GM18907 (cell line): ENCODE measurements around the gene CD274.
"Not testable (repeated sequence)": the region's sequence is repeated elsewhere in the genome, so short reads cannot be mapped to it uniquely, and the experiment has no call there.

Source experiments
- ATAC-seq: cut with Tn5 transposase; IDR thresholded peaks from one replicate; pipeline ENCODE4 v1.9.1; 2021; ENCODE audit warnings: mild to moderate bottlenecking, moderate library complexity; ENCODE audit not compliant: unreplicated experiment

The CD274 gene

DNA sequence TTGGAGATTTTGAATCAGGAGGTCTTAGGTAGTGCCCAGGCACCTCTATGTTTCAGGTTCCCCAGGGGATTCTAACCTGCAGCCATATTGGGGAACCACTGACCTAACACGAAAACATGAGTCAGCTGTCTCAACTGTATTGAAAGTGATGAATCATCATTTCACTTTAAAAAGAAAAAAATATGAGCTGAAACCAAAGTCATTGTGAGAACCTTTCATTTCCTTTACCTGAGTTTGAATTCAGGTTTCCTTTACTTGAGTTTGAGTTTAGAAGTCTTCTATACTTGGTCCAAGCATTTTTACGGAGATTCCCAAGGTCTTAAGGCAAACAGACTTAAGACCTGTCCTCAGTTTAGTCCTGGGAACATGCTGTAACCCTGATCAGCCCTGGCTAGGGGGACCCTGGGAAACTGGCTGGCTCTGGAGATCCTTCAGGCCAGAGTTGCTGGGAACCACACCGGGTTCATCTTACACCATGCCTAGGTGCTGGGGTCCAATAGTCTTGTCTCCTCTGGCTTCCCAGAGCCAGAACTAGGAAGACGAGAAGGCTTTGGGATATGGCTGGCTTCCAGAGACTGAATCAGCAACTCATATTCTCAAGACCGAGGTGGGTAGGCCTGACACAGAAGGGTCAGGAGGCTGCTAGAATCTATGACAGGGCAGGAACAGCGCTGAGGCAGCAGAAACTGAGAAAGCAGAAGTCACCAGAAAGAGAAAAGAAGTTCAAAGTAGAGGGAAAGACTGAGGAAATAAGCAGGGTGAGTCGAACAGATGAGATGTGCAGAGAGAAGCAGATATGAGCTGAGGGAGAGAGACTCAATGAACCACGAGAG is 43.6 kb downstream of the CD274 start:
- peak; percentile 89 for ATAC-seq

DNA sequence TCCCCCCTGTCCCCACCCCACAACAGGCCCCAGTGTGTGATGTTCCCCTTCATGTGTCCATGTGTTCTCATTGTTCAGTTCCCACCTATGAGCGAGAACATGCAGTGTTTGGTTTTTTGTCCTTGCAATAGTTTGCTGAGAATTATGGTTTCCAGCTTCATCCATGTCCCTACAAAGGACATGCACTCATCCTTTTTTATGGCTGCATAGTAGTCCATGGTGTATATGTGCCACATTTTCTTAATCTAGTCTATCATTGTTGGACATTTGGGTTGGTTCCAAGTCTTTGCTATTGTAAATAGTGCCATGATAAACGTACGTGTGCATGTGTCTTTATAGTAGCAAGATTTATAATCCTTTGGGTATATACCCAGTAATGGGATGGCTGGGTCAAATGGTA is 44.4 kb downstream of the CD274 start:
- not testable (repeated sequence) for ATAC-seq

DNA sequence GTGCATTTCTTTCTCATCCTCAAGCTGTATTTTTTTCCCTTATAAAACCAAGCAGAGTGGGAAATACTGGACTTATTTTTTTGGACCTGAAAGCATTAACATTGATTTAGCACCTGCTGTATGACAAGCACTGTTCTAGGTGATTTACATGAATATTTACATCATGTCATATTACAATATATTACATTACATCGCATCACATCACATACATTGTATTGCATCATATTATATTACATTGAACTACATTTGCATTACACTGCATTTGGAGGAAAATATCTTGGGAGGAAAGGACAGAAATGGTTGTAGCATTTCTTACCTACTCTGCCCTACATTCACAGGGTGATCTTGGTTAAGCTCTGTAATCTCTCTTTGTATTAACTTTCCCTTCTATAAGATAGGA is 48.8 kb downstream of the CD274 start:
- no peak for ATAC-seq

DNA sequence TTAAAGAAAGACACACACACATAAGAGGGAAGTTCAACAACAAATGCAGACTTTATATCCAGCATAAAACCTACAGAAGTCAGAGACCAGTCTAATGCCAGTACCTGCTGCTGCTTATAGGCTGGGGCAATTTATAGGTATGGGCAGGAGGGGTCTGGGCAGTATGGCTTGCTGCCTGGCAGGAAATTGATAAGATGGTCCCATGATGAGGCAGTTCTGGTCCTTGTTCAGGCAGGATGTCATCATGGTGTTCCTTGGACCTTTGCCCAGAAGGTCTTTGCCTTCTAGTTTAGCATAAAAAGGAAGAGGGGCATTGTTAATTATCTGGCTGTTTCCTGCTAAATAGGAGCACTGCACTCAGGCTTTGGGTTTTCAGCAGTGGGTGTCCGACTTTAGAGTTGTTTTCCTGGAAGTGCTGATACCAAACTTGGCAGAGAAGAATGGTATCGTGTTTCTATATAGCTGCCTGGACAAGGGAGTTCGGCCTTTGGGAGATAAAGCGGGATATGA is 49.6 kb downstream of the CD274 start:
- ATAC-seq: no peak

DNA sequence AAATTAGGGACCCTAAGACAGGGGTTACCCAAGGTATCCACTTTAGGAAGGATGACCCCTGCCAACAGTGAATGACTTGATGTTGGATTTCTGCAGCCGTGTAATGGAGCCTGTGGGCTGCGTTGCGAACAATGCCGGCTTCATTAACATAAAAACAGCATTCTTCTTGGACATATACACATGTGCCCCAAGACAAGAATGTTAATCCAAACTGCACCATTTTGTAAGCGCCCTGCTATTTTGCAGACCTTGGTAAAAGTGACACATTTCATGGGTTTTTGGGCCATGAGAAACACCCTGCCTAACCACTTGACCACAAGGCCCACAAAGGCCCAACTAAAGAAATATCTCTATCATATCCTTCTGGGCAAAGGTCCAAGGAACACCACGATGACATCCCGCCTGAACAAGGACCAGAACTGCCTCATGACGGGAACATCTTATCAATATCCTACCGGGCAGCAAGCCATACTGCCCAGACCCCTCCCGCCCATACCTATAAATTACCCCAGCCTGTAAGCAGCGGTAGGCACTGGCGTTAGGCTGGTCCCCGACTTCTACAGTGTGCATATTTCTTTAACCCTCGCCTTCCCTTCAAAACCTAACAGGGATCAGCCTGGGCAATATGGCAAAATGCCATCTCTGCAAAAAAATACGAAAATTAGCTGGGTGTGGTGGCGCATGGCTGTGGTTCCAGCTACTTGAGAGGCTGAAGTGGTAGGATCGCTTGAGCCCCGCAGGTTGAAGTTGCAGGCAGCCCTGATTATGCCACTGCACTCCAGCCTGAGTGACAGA is 50.3 kb downstream of the CD274 start:
- no peak for ATAC-seq

DNA sequence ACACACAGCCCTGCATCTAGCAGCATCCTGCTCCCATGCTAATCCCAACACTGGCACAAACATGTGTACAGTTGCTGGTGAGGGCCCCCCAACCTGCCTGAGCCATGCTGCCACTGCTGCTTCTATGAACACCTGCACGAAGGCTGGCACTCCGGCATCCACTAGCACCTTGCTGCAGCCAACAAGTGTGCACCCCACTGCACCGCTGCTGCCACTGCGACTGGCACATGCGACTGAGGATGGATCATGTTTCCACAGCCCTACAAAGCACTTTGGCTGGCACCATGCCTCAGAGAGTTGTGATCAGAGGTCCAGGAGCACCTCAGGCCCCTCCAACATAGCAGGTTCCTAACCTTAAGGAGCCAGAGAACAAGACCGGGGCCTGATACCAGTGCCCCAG is 52.2 kb downstream of the CD274 start:
- ATAC-seq: no peak

DNA sequence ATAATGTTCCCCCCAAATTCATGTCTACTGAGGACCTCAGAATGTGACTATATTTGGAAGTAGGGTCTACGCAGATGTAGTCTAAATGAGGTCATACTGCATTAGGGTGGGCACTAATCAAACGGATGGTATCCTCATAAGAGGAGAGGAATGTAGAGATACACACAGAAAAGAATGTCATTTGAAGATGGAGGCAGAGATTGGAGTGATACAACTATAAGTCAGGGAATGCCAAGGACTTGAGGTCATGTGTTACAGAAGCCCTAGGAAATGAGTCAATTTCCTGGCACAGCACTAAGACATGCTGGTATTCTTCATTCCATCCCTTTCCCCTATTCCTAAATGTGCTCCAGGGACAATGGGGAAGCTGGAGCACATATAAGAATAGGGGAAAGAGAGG is 59.2 kb downstream of the CD274 start:
- ATAC-seq: no peak

DNA sequence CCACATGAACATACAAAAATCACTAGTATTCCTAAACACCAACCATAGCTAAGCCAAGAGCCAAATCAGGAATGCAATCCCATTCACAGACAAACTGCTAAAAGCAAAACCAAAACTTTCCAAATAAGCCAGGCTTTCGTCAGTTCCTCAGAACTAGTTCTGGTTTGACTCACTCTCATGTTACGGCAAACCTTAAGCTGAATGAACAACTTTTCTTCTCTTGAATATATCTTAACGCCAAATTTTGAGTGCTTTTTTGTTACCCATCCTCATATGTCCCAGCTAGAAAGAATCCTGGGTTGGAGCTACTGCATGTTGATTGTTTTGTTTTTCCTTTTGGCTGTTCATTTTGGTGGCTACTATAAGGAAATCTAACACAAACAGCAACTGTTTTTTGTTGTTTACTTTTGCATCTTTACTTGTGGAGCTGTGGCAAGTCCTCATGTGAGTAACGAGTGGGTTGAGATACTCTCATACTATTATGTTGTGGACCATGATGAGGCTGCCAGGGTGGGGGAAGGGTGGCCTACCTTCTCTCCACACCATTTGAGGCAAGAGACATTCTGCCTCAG is 60.1 kb downstream of the CD274 start, which contains the start of gene PDCD1LG2:
TSS of gene PDCD1LG2 (plus strand) at position 172 of the 572 bp plus-strand sequence. CDS start 12,016 bp downstream, outside the sequence.
- ATAC-seq: peak; percentile 71

DNA sequence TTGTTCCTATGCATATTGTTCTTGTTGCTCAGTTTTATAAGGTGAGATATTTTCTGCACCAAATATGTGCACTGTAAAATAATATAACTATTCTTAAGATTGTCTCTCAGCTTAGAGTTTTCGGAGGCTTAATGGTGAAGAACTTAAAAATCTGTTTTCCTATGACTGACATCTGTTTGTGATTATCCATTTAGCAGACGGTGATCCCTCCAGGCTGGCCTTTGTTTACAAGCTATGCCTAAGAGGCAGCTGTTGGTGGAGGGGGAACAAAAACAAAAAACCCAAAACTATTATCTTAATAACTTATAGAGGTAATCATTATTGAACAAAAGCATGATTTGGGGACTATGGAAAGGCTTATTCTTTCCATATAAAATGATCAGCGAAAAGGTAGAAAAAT is 60.6 kb downstream of the CD274 start:
- no peak for ATAC-seq

DNA sequence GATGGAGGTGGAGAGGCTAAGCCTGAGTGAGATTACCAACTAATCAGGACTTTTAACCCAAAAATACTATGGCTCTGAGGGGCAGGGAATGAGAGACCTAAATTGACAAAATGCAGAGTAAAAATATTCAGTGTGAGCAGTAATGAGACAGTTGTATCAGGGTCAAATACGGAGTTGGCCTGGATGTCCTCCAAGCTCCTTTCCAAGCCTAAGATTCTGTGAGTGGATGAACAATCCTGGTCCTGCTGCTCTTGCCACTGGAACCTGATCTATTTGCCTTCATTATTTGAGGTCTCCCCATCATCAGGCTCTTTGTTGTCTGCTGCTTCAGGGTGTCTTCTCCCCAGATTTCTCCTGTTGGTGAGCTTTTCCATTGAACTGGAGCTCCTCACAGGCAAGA is 61.1 kb downstream of the CD274 start:
- no peak for ATAC-seq

DNA sequence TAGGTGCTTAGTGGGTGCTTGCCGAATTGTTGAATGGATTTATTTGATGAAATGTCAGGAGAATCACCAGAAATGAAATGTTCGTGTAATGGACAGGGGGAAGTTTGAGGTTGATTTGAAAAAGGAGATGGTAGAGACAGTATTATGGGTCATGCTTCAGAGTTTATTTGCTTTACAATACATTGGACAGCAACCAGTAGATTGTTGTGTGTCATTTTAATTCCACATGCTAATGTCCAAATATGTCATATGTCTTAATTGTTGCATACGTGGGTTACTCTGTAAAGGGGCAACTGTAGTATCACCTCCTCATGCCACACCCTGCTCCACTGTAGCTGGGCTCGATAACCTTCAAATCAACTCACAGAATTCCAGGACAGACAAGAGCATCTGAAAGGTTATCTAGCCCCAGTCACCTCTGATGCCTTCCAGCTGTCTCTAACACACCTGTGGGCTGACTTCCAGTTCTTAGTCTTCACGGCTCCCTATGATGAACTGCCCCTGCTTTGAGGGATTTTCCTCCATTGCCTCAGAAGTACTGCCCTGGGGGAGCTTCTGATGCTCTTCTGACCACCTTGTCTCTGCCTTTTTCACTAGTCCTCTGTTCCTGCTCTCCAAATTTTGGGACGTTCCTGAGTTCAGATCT is 61.7 kb downstream of the CD274 start:
- no peak for ATAC-seq

DNA sequence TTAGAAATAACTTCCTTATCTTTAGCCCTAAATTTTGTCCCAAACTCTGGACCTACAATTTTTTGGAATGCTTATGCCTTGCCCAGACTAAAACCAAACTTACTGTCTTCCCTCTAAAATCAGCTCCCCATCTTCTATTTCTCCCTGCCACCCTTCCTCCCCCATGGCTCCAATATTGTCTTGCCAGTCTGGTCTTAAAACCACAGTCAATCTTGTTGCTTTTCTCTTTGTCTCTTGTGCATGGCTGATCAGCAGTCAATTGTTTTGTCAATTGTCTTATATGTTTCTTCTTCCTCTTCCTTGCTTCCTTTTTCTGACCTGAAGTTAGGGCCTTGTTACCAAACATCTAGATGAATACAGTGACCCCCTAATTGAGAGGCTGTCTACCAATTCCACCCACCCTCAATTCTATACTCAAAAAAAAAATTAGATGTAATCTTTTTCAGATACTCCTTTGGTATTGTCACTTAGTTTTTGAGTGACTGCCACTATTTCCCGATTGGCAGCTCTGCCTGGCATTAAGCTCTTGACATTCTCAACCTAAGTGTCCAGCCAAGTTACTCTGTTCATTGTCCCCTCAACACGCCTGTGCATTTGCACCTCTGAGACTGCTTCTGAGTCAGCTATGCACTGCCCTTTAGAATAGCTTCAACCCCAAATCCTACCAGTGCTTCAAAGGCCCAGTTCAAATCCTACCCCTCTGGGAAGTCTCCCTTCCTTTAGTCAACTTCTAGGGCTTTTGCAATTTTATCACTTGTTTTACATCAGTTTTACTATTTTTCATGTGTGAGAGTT is 62.5 kb downstream of the CD274 start:
- no peak for ATAC-seq

DNA sequence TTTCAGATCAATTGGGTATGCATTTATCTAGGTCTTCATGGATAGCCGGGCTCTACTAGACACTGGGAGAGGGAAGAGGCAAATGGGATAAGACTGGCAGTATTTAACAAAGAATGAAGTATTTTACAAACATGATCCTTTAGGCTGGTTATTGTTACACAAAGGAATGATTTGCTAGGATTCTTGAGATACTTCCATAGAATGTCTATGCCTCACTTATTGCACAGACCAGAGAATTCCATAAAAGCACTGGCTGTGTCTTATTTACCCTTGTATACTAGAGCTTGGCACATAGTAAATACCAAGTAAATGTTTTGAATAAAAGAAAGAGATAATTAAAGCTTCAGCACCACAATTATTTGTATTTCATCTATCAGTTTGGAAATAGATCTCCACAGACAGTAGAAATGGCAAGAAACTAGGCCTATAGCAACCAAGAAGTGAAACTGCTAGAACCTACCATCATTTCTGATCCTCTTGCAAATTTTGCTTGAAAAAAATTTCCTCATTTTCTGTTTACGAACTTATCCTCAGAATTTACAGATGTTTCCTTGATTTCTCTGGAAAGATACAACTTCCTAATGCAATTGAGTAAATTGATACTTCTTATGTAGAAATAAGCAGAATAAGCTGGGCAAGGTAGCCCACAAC is 63.7 kb downstream of the CD274 start:
- no peak for ATAC-seq

DNA sequence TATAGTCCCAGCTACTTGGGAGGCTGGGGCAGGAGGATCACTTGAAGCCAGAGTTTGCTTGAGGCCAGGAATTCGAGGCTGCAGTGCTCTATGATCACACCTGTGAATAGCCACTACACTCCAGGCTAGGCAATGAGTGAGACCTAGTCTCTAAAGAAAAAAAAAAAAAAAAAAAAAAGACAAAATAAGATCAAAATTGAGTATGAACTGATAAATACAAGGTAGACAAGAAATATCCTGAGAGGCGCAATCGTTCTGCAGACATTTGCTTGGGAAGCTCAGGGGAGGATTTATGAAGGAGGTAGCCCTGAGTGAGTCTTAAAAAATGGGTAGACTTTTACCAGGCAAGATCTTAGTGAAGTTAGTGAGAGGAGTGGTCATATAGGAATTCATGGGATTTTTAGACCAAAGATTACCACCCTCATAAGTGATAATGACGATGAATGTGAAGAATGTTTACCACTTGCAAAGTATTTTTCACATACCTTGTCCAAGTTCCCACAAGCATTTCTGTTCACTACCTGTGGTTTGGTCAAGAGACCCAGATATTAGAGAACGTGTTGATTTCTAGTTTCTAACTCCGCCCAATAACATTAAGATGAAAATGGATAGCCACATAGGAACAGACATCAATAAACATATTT is 64.4 kb downstream of the CD274 start:
- no peak for ATAC-seq

DNA sequence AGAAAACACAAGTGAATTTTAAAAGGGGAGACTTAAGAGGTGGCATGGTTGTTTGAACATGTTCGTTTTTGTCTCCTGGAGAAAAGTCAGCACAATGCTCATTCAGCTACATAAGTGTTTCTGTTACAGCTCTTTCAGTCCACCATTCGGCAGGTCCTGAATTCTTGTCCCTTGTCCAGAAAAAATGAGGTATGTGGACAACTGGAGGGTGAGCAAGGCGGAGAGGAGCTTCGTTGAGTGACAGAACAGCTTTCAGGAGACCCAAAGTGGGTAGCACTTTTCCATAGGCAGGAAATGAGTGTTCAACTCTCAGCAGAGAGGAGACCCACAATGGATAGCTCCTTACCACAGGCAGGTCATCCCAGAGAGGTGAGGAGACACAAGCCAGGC is 64.9 kb downstream of the CD274 start:
- no peak for ATAC-seq

DNA sequence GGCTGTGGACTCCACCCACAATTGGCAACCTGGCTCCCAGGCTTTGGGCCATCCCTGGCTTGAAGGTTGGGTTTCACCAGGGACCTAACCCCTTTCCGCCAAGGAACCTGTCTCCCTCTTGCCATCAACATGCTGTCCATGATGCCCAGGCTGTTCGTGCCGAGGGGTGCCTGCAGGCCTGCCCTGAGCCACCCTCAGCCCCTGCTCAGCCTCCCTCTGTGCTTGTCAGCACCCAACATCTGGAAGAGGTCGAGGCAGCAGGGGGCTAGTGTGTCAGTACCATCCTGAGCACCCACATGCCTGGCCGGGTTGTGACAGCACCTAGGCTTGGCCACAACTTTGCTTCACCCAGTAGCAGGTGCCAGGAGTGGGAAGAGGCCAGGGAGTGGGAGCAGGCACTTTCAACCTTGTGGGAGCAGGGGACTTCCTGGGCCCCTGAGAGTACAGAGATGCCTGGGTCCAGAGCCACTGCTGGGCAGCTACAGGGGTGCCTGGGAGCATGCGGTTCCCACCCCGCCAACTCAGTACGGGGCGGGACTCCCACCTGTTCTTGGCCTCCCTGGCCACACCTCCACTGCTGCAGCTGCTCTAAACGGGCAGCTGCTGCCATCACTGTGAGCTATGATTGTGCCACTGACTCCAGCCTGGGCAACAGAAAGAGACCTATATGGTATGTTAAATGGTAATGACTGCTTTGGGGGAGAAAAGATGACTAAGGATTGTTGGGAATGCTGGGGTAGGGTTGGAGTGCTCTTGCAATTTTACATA is 66.3 kb downstream of the CD274 start:
- no peak for ATAC-seq

DNA sequence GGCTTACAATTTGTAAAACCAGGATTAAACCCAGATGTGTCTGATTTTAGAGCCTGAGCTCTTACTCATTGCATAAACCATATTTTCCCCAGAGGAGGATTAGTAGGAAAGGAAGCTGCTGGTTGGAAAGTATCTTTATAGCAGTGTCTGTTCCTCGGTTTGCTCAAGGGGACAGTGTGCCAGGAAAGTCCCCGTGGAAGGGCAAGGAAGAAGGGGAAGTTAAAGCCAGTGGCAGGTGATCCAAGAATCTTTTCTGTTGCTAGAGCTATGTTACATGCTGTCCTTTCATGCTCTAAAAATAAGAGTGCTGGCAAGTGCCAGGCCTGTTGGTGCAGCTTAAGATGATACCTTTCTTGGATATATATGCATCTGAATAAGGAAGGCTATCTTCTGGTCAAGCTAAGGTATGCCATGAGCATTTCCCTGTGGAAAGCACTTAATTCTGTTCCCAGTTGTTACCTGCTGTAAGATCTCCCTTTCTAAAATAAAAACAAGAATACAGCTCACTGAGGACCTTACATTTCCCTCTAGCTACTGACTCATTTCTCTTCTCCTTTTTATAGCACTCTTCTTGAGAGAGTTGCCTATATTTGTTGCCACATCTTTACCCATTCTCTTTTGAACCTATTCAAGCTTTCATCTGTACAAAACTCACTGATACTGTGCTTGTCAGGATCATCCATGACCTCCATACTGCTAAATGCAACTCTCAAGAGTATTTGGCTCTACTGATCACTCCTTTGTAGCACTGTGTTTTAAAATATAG is 68.0 kb downstream of the CD274 start:
- peak; percentile 47 for ATAC-seq

DNA sequence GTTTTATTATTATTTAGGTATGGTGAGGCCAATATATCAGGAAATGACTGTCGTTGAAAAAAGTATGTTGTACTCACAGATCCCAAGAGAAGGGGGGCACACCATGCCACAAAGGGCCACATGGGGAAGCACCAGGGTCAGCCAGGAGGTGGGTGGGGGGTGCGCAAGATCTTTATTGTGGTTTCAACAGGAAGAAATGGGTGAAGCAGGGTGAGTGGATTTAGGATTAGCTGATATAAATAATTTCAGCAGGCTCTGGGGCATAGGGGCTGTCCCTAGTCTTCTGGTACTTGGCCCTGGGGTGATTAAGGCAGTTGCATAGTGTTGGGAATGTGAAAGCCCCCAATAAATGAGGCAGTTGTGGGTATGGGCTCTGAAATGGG is 68.6 kb downstream of the CD274 start:
- peak; percentile 14 for ATAC-seq
